Ureter (tissue), 1 donor: ENCODE data around the gene RAC2. TPM values are rescaled to one million over a fixed set of nuclear protein-coding genes. Genes with fewer than 3 reads are reported as not detected.

Experiments
- DNase-seq: peaks from one replicate; pipeline ENCODE4 v3.0.0-alpha.2; 2020; ENCODE audit warnings: low spot score
- total RNA-seq: library from RNA; stranded (reverse); gene quantifications from one replicate; pipeline ENCODE4 v1.2.4, GENCODE V29; 2023
- donor health status: DM: yes; HTN: yes; CAD: no.

RAC2 gene
- total RNA-seq, 1 donor from 2014 or later: 30.4 TPM

GRCh38 chr22:37275622-37276021 is 31.6 kb upstream of the RAC2 start:
- DNase-seq: no peak

- DNase-seq: no peak
These were observed 31.1 kb upstream of the RAC2 start for GRCh38 chr22:37275134-37275533.

GRCh38 chr22:37274380-37274862 is 30.4 kb upstream of the RAC2 start:
- DNase-seq: no peak

- DNase-seq: no peak
These were observed 29.8 kb upstream of the RAC2 start for GRCh38 chr22:37273846-37274225.

GRCh38 chr22:37273126-37273845 is 29.2 kb upstream of the RAC2 start:
- no peak for DNase-seq

- DNase-seq: no peak
These were observed 27.0 kb upstream of the RAC2 start for GRCh38 chr22:37270928-37271650.

GRCh38 chr22:37269936-37270678 is 26.0 kb upstream of the RAC2 start:
- no peak for DNase-seq

GRCh38 chr22:37267661-37268413 is 23.8 kb upstream of the RAC2 start:
- DNase-seq: no peak

GRCh38 chr22:37267135-37267587 is 23.1 kb upstream of the RAC2 start:
- no peak for DNase-seq

GRCh38 chr22:37266581-37267134 is 22.6 kb upstream of the RAC2 start:
- DNase-seq: no peak

- DNase-seq: no peak
These were observed 20.2 kb upstream of the RAC2 start for GRCh38 chr22:37263966-37264887.

- no peak for DNase-seq
These were observed 18.3 kb upstream of the RAC2 start for GRCh38 chr22:37262346-37262745.

- no peak for DNase-seq
These were observed 16.9 kb upstream of the RAC2 start for GRCh38 chr22:37260901-37261336.

- no peak for DNase-seq
These were observed 16.2 kb upstream of the RAC2 start for GRCh38 chr22:37260155-37260795.

- no peak for DNase-seq
These were observed 15.5 kb upstream of the RAC2 start for GRCh38 chr22:37259540-37260029.

GRCh38 chr22:37258753-37259401 is 14.8 kb upstream of the RAC2 start:
- DNase-seq: no peak

GRCh38 chr22:37258005-37258752 is 14.1 kb upstream of the RAC2 start:
- no peak for DNase-seq

- no peak for DNase-seq
These were observed 12.1 kb upstream of the RAC2 start for GRCh38 chr22:37256075-37256726.
